Suppressor macrophage (primary cell): ENCODE results near the gene NLRP1.

Source experiments
- DNase-seq, 4 experiments: peaks; one replicate each; pipeline ENCODE4 v3.0.0-alpha.2; 2020 to 2022

The NLRP1 gene

GRCh38 chr17:5513628-5514027 is 70.7 kb downstream of the NLRP1 start:
- no peak for DNase-seq

- DNase-seq = no peak
These were observed 72.7 kb downstream of the NLRP1 start for GRCh38 chr17:5511401-5512225.

- no peak for DNase-seq
These were observed 73.5 kb downstream of the NLRP1 start for GRCh38 chr17:5510771-5511170.

- DNase-seq = no peak
These were observed 74.8 kb downstream of the NLRP1 start for GRCh38 chr17:5509482-5509881.

- DNase-seq = no peak
These were observed 75.5 kb downstream of the NLRP1 start for GRCh38 chr17:5508810-5509209.

GRCh38 chr17:5506307-5506706 is 78.0 kb downstream of the NLRP1 start:
- DNase-seq = no peak

GRCh38 chr17:5502552-5502951 is 81.8 kb downstream of the NLRP1 start:
- DNase-seq = no peak

GRCh38 chr17:5501685-5502084 is 82.6 kb downstream of the NLRP1 start:
- no peak for DNase-seq

- peak; percentile 33 to 72 (median 62) for DNase-seq
These were observed 83.5 kb downstream of the NLRP1 start for GRCh38 chr17:5500589-5501391.

GRCh38 chr17:5500247-5500588 is 84.1 kb downstream of the NLRP1 start:
- no peak for DNase-seq

GRCh38 chr17:5499476-5500231 is 84.7 kb downstream of the NLRP1 start:
- no peak for DNase-seq

- DNase-seq = no peak
These were observed 91.3 kb downstream of the NLRP1 start for GRCh38 chr17:5492970-5493369.

GRCh38 chr17:5488752-5489151 is 95.6 kb downstream of the NLRP1 start:
- DNase-seq = no peak

- peak; percentile 97 to 100 (median 98) for DNase-seq
These were observed 97.8 kb downstream of the NLRP1 start, which contains the start of gene MIS12 for GRCh38 chr17:5486206-5487124. Gene MIS12, plus strand, starts transcription at chr17:5486566. Its CDS starts 2,297 bp downstream, at chr17:5488863.

GRCh38 chr17:5485270-5486205 is 98.8 kb downstream of the NLRP1 start, which contains the start of gene DERL2:
Gene DERL2, minus strand, starts transcription at chr17:5486178. Its CDS starts 17 bp downstream, at chr17:5486161.
- peak in 1 of 4 experiments; percentile 20 for DNase-seq

- DNase-seq = no peak
These were observed 102.9 kb downstream of the NLRP1 start for GRCh38 chr17:5481451-5481850.

GRCh38 chr17:5480962-5481361 is 103.3 kb downstream of the NLRP1 start:
- no peak for DNase-seq

GRCh38 chr17:5478992-5479391 is 105.3 kb downstream of the NLRP1 start:
- no peak for DNase-seq

GRCh38 chr17:5473906-5474305 is 110.4 kb downstream of the NLRP1 start:
- DNase-seq = no peak

- DNase-seq = no peak
These were observed 111.8 kb downstream of the NLRP1 start for GRCh38 chr17:5472511-5472910.

- peak in 2 of 4 experiments; percentile 14 to 15 for DNase-seq
These were observed 116.2 kb downstream of the NLRP1 start for GRCh38 chr17:5468075-5468473.
